K562 treated with DMSO at 1 percent for 48 hours (cell line): ENCODE measurements around the gene KCNRG. TPM values are rescaled to one million over a fixed set of nuclear protein-coding genes. Genes with fewer than 3 reads are reported as not detected.

Experiments
- total RNA-seq: library from RNA; unstranded; fragments of 300-600 nt; gene quantifications from 2 replicates; pipeline ENCODE4 v1.2.3, GENCODE V29; 2022; ENCODE audit warnings: low replicate concordance; ENCODE audit errors: extremely low read depth

The KCNRG gene, protein sequence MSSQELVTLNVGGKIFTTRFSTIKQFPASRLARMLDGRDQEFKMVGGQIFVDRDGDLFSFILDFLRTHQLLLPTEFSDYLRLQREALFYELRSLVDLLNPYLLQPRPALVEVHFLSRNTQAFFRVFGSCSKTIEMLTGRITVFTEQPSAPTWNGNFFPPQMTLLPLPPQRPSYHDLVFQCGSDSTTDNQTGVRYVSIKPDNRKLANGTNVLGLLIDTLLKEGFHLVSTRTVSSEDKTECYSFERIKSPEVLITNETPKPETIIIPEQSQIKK
- not detected in 2 replicates for total RNA-seq

DNA sequence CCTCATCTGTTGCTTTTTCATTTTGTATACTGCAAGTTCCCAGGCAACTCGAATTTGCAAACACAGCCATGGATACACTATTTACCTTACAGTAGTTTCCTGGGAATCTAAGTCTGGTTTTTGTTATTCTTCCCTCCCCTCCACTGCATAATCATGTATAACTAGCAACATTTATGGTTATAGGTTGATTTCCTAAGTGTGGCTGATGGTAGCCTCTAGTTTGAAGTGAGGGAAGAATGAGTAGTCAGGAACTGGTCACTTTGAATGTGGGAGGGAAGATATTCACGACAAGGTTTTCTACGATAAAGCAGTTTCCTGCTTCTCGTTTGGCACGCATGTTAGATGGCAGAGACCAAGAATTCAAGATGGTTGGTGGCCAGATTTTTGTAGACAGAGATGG lies at the start of gene KCNRG:
Gene KCNRG (plus strand): TSS at position 187 of the 400 bp plus-strand sequence. CDS start 50 bp downstream, at position 237.

DNA sequence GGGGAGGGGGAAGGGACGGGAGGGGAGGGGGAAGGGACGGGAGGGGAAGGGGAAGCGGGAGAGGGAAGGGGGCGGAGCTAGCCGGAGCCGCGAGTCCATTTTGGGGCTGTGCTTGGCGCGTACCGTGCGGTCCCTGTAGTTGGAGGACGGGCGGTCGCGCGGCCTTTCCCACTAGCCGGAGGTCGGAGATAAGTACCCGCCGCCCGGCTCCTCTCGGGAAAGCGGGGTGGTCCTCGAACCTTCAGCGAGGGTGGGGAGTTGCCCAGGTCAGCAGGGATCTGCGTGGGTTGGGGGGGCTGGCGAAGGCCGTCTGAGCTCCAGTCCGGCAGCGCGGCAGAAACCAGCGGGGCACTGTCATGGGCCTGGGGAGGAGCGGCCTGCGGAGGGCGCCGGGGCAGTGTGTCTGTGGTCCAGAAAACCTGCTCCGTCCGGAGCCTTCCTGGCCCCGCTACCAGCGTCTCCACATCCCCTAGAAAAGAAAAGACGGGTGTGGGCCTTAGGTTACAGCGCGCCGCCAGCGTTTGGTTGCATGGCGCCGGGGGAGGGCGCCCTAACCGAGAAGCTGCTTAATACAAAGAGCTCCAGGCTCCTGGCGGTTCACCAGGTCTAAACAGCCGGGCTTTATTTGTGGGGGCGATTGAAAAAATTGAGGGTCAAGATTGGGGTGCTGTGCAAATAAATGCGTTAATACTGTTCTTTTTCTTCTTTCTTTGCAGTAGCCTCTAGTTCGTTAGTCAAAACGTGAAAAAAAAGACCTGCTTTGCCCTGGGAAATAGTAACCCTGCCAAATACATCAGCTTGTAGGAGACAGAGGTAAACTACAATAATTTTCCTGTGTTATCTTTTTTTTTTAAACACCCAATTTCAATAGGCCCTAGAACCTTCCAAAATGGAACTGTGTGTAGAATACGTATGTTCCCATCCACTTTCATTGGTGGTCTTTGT lies 18.0 kb upstream of the KCNRG start, which contains the start of gene TRIM13:
Gene TRIM13 (plus strand): TSS at position 92 of the 945 bp plus-strand sequence. CDS start 14,899 bp downstream, outside the sequence.

Other genes starting within 250 kb of the KCNRG start
- gene KPNA3, start 222.8 kb upstream of the KCNRG start, total RNA-seq = not detected in 2 replicates
- not detected in 2 replicates for gene SPRYD7, start 79.1 kb upstream of the KCNRG start, total RNA-seq
- not detected in 2 replicates for gene TRIM13, start 18.4 kb upstream of the KCNRG start, total RNA-seq